Ecto neural progenitor cell (in vitro differentiated cells): ENCODE measurements around the gene TUBA3E.
A peak's percentile ranks its signal among the peaks of the same experiment; 100 is the strongest.
"Not testable (repeated sequence)": the region's sequence is repeated elsewhere in the genome, so short reads cannot be mapped to it uniquely, and the experiment has no call there.

ENCODE experiments used
- DNase-seq: peaks from one replicate; pipeline ENCODE4 v3.0.0-alpha.2; 2018; ENCODE audit warnings: low spot score

The TUBA3E gene

DNA sequence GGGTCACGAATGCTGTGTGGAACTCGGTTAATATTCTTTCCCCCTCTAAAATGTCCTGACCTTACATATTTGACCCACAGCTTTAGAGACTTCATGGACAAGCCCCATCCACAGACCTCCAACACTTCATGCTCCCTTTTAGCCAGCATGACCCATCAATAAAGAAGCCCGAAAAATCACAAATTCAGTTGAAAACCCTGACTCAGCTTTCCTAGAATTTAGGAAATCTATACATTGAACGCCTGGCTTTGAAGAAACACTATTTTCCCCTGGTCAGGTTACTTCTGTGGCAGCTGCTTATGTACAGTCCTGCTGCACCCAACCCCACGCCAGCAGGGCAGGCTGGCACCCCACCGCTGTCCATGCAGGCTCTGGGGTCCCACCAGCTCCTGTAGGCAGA lies 6.9 kb downstream of the TUBA3E start:
- DNase-seq = not testable (repeated sequence)

DNA sequence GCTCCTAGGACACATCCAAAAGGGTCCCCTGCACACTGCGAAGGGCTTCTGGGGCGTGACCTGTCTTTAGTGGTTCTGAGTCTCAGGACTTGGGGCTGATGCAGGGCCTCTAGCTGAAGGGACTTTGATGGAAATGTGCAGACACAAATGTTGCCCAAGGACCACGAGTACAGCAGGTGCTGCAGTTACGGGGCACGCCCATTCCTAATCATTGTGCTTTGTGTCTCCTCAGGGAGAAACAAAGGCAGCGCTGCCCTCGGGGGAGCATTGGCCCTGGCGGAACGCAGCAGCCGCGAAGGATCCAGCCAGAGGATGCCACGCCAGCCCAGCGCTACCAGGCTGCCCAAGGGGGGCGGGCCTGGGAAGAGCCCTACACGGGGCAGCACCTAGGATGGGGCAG lies 8.0 kb downstream of the TUBA3E start:
- no peak for DNase-seq

DNA sequence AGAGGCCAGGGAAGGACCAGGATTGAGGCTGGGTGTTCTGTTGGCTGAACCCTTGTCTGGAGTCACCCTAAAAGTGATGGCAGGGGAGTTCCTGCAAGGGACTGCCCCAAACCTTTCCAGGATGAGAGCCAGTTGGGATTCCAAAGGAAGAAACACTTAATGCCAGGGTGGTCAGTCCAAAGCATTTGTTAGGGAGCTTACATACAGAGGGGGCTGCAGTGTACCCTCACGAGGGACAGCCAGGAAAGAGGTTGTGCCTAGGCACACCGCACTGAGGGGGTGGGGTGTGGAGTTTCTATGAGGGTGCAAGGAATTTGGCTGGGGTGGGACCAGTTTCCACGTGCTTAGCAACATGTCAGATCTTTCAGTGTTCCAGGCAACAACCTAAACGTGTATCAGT lies 9.3 kb downstream of the TUBA3E start:
- DNase-seq = not testable (repeated sequence)

DNA sequence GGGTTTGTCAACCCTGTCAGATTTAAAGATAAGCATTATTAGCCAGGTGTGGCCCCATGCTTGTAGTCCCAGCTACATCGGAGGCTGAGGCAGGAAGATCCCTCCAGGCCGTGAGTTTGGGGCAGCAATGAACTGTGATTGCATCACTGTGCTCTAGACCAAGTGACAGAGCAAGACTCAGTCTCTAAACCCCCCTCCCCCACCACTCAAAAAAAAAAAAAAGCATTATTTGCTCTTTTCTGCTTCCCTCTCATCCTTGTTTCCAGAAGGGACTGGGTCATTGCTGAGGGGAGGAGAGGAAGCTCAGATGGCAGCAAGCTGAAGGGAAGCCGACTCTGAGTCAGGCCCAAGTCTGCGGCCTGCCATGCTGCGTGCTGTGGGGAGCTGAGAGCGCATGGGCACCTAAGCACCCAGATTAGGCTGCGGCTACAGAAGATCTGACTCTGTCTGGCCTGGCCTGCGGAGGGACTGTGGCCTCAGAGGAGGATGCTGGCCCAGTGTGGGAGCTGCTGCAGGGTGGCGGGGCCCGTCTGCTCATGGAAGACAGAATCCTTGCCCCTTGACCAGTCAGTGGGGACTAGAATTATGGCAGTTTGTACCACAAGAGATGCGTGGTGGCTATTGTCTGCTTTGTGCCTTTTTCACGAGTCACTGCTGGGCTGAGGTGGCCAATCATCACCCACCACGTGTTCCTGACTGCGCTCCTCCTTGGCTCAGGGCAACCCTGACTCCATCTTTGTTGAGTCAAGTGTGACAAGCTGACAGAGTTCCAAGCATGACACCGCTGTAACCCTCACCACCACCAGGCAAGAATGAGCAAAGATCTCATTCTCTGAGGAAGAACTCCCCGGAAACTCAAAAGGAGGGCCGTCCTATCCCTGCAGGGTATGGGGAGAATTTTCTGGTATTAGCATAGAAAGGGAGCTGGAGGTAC lies 10.1 kb downstream of the TUBA3E start:
- not testable (repeated sequence) for DNase-seq

DNA sequence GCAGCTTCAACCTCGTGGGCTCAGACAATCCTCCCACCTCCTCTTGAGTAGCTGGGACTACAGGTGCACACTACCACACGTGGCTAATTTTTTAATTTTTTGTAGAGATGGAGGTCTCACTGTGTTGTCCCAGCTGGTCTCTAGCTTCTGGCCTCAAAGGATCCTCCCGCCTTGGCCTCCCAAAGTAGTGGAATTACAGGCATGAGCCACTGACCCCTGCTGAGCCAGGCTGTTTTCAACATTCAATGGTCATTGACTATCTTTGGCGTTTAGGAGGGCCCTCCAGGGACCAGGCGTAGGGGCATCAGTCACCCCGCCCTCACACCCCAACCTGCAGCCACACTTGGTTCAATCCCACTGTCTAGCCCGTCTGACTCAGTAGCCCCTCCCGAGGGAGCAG lies 11.0 kb downstream of the TUBA3E start:
- no peak for DNase-seq

DNA sequence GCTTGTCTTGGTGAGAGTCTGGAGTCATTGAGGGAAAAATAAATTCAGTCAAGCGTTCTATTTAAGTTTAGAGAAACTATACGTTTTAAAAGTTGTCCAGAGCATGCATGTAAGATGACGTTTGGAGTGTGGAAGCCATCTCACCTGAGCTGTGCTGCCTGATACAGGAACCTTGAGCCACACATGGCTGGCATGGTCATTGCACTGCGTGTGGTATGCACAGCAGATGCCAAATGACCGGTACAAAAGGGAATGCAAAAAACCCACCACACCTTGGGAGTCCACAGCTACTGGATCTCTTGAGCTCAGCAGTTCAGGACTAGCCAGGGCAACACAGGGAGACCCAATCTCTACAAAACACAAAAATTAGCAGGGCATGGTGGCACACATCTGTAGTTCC lies 11.8 kb downstream of the TUBA3E start:
- DNase-seq = no peak

DNA sequence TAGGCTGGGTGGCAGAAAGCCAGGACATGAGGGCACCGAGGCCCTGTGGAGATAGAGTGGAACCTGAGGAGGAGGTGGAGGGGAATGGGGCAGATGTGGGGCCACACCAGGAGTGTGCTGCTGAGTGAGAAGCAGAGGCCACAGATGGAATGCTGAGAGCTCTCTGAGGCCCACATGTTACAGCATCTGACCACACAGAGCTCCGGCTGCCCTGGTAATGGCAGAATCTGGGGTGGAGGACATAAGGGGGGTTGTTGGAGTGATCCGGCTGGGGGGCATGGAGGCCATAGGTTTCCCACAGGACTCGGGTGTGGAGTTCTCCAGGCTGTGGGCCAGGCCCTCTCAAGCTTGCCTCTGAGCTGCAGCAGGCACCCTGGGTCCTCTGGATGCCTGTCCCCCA lies 12.3 kb downstream of the TUBA3E start:
- DNase-seq = no peak

DNA sequence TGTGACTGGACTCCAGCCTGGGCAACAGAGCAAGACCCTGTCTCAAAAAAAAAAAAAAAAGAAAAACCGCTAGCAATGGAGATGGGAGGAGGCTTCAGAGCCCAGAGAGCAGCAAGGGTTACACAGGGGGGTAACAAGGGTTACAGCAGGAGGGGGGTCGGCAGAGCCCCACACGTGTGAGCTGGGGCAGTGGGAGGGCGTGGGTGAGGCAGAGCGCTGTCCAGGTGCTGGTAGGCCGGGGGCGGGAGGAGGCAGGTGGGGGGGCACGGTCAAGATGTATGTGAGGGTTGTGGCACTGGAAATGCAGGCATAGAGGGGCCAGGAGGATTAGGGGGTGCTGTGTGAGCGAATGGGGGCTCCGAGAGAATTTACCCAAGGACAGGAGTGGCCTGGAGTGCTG lies 12.8 kb downstream of the TUBA3E start:
- no peak for DNase-seq

DNA sequence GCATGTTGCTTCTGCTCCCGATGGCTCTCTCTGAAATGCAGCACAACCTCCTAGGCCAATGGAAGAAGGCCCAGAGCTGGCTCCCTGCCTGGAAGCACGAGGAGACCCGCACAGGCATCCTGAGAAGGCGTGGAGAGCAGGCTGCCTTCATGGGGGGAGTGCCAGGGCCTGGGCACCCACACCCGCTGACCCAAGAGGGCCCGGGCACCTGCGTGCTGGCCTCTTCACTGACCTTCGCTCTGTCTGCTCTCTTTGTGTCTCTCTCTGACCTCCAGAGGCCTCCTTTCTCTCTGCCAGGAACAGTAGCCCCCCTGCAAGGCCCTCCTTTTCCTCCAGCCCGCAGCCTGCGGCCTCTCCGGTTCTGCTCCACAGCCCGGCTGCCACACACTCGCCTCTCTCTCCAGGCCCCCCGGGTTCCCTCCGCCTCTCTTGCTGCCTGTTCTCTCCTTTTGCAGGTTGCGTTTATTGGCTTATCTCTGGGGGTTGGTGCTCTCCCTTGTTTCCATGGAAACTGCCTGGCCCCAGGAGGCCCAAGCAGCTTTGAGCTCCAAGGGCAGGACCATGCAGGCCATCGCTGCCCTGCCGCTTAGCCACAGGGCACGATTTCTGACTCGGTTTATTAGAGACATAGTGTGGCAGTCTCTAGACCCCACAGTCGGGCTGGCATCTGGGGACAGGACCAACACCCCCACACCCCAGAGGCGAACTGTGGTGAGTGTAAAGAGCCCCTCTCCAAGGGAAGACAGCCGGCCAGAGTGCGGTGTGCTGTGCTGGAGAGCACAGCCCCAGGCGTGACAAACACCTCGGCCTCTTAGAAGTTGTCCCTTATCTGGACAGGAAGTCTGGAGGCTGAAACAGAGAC lies 14.5 kb downstream of the TUBA3E start:
- DNase-seq = peak; percentile 63

DNA sequence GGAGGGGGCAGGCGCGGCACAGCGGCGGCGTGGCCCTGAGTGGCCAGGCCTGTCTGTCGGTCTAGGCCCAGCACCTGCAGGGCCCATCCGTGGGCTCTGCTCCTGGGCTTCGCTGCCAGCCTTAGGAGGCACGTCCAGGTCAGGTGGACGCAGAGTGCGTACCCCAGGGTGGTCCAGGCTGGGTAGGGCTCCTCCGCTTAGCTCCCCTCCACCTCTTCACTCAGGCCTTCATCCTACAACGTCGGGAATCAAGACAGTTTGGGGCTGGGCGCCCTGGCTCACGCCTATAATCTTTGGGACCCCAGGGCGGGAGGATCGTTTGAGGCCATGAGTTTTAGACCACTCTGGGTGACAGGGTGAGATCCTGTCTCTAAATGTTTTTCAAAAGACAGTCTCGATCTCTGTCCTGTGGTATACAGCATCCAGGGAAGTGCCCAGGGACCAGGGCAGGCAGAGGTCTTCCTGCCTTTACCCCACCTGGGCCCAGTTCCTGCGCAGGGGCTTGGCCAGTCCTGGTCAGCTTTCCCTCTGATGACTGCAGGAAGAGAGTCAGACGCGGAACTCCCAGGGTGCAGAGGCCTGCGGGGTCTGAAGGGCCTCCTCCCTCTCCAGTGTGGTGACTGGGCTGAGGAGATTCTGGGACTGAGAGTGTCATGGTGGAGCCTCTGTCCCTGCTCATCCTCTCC lies 15.3 kb downstream of the TUBA3E start:
- DNase-seq = not testable (repeated sequence)

DNA sequence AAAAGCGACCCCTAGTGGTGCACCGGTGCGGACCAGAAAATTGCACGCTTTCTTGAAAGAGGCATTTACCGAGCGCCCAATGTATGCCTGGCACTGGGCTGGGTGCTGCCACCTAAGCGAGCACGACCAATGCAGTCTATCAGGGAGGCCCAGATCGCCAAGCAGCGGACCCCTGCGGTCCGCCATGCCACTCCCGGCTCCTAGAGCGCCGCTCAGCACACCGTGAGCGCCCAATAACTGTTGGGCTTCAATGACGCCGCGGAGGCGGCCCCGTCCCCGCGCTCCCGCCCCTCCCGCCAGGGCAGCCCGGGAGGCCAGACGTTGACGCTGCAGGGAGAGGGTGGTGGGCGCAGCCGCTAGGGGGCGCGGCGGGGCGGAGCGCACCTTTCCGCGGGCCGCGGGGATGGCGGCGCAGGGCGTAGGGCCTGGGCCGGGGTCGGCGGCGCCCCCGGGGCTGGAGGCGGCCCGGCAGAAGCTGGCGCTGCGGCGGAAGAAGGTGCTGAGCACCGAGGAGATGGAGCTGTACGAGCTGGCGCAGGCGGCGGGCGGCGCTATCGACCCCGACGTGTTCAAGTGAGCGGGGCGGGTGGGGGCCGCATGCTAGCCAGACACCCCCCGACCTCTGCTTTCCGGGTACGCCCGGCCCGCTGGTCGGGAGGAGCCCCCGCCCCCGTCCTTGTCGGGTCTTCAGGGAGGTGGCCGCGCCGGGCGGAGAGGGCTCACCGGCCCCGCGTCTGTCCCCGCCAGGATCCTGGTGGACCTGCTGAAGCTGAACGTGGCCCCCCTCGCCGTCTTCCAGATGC lies 16.2 kb downstream of the TUBA3E start, which contains the start of gene MZT2B:
Gene MZT2B, plus strand, starts transcription at position 383 of the 803 bp plus-strand sequence. Its CDS starts 21 bp downstream, at position 404.
- DNase-seq = peak; percentile 90

DNA sequence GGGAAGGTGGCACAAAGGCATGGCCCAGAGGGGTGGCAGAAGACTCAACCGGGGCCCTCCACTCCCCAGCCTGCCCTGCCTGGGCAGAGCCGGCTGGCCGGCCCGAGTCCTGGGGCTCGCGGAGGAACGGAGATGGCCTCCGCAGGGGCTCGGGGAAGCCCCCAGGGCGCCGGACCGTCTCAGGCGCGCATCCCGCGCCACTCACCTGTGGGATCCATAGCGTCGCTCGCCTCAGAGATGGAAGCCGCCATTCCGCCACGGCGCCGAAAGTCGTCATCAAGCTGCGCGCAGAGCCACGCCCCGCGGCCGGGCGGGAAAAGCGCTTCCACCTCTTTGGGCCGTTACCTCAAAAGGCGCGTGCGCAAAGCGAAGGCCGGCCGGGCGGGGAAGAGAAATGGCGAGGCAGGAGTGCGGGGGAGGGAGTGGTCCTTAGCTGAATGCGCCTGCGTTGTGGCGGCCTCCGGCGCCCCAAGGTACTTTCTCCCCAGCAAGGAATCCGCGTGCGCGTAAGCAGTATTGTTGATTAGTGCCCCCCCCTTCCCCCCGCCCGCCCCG lies 16.8 kb downstream of the TUBA3E start, which contains the start of gene SMPD4:
Gene SMPD4, minus strand, starts transcription at position 278 of the 555 bp plus-strand sequence. CDS start 5,010 bp downstream, outside the sequence.
- peak; percentile 97 for DNase-seq

DNA sequence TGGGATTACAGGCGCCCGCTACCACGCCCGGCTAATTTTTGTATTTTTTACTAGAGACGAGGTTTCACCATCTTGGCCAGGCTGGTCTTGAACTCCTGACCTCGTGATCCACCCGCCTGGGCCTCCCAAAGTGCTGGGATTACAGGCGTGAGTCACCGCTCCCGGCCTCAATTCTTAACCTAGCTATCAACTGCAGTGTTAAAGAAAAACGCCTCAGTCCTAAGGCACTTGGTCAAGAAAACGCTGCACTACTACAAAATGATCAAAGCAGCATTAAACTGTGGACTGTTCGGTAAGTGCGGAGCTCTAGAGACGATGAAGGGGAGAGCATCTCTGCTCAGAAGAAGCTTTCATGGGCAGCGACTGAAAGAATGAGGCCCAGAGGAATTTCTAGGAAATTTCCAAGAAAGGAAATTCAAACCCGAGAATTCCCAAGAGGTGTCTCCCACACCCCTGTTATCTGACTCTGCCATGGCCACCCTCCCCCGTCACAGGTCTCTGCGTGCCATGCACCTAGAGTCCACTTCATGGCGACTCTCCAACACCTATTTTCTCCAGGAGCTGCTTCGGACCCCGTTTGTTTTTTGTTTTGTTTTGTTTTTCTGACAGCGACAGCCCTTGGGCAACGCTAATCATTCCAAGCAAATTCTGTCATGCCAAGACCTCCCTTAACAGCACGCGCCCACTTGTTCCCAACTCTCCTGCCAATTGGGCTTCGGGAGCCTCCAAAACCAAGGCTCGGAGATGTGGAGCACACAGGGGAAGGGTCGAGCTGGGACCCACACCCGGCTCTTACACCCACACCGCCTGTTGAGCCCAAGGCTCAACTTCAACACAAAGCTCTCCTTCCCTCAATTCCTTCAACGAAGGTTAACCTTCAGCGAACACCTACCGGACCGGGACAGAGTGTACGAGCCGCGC lies 17.6 kb downstream of the TUBA3E start:
- DNase-seq = not testable (repeated sequence)

DNA sequence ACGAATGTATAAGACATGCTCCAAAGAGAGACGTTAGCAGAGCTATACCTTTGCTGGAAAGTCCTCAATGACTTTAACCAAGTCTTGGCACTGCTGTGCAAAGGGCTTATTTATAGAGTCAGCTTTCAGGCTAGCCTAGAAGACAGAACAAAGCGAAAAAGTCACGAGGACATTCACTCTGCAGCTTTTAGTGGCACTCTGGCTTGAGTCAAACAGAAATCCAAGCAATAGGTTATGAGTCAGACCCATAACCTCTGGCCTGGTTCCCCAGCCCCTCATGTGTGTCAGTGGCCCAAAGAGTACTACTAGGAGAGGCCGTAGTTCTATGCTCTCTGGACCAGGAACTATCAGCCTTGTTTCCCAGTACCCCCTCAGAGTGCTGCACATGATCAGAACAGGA lies 23.4 kb downstream of the TUBA3E start:
- DNase-seq = not testable (repeated sequence)

DNA sequence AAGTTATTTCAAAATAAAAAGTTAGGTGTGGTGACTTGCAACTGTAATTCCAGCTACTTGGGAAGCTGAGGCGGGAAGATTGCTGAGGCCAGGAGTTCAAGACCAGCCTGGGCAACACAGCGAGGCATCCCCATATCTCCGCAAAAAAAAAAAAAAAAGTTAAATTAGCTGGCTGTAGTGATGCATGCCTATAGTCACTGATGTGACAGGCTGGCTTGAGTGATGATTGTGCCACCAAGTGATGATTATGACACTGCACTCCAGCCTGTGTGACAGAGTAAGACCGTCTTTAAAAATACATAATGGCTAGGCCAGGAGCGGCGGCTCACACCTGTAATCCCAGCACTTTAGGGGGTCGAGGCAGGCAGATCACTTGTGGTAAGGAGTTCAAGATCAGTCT lies 28.3 kb downstream of the TUBA3E start:
- no peak for DNase-seq

DNA sequence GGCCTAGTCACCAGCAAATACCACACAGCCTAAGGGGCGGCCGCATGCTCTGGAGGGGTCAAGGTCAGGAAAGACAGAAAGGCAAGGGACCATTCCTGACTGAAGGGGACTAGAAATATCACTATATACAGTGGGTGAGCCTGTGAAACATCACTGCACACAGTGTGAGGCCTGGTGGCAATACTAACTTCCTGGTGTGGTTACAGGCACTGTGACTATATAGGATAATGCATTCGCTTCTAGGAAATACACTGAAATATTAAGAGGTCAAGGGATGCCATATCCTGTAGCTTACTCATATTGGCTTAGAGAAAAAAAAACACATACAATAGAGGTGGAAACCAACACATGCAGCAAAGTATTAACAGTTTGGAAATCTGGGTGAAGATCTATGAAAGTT lies 29.1 kb downstream of the TUBA3E start:
- DNase-seq = not testable (repeated sequence)

DNA sequence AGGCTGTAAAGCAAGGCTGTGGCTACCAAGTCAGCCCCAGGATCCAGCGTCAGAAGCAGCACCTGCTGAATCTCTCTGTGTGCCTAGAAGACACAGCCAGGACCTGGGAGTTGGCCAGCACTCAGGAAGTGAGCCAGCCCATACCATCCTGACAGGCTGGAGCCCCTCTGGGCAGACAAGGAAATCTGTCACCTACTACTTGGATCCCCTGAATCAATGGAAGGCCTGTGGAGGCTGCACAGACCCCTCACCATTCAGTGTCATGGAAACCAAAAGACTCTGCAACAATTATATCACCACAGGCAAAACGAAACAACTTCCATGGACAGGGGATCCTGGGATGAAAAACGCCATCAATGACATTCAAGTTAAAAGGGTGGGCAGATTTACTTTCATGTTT lies 31.6 kb downstream of the TUBA3E start:
- DNase-seq = not testable (repeated sequence)

DNA sequence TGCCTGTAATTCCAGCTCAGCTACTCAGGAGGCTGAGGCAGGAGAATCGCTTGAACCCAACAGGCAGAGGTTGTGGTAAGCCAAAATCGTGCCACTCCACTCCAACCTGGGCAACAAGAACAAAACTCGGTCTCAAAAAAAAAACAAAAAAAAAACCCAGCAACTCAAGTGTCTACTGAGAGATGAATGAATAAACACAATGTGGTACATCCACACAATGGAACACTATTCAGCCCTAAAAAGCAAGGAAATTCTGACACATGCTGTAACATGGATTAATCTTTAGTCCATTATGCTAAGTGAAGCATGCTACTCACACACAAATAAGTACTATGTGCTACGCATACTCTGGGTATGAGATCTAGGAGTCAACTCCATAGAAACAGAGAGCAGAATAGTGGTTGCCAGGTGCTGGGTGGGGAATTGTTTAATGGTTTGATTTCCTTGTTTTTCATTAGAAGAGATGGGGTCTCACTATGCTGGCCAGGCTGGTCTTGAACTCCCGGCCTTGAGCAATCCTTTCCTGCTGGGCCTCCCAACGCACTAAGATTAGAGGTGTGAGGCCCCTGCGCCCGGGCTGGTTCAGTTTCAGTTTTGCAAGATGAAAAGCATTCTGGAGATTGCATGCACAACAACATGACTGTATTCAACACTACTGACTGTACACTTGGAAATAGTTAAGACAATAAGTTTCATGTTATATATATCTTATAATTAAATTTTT lies 32.8 kb downstream of the TUBA3E start:
- DNase-seq = no peak

DNA sequence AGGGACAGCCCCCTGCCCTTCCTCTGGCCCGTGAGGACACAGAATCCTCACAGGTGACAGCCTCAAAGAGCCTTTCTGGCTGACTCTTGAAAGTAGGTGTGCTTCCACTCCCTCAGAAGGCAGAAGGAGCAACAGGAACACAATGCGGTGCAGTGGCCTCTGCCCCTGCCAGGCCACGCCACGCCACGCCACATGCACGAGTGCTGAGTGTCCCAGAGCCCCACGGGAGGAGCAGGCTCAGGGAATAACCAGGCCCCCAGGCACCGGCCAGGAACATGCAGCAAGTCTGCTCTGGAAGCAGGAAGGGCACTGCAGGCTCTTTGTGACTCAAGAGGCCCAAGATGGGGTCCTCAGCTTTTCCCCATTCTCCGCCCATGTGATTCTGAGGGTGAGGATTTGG lies 35.3 kb downstream of the TUBA3E start:
- no peak for DNase-seq
